Stomach (tissue), 4 donors: ENCODE results near the gene ULK4.

Experiments
- EP300 ChIP-seq: sonication (generic); formaldehyde crosslinking; IDR thresholded peaks from one replicate; pipeline ENCODE4 v1.6.1; 2017; ENCODE audit warnings: antibody characterized with exemption
- POLR2A ChIP-seq, 4 donors: fragments of 450-650 bp; IDR thresholded peaks; one replicate each; pipeline ENCODE4 v1.6.1; 2016; ENCODE audit warnings: antibody characterized with exemption in 4 of 4, control low read depth in 2 of 4, mild to moderate bottlenecking in 1 of 4, moderate library complexity in 1 of 4
- POLR2AphosphoS5 ChIP-seq, 3 donors: sonication (generic); formaldehyde crosslinking; IDR thresholded peaks; one replicate each; pipeline ENCODE4 v1.6.1; 2016; ENCODE audit warnings: antibody characterized with exemption in 3 of 3
- TF ChIP-seq, protein P1 (sequence below), 7 experiments: fragments of 450-650 bp in 4 of 7; fragments of 200-600 bp in 3 of 7; sonication (generic) in 3 of 7; IDR thresholded peaks; one replicate each; pipeline ENCODE4 v1.5.1; 2016 to 2019; ENCODE audit warnings: antibody characterized with exemption in 7 of 7, control low read depth in 2 of 7, mild to moderate bottlenecking in 1 of 7

DNA sequence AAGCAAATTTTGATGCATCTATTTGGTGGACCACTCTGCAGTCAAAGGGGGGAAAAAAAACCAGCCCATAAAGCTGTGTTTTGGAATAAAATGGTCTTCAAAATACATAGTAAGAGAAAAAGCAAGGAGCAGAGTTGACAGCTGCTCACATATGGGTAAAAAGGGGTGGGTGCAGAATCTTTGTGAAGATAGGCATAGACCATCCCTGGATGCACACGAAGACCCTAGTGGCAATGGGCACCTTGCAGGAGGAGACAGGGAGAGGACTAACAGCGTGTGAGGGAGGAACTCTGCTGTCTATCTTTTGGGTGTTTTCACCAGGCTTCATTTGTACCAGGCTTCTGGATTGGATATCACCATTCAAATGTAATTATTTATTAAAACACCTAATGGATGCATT is 718.7 kb downstream of the ULK4 start:
- TF ChIP-seq, protein P1, sequence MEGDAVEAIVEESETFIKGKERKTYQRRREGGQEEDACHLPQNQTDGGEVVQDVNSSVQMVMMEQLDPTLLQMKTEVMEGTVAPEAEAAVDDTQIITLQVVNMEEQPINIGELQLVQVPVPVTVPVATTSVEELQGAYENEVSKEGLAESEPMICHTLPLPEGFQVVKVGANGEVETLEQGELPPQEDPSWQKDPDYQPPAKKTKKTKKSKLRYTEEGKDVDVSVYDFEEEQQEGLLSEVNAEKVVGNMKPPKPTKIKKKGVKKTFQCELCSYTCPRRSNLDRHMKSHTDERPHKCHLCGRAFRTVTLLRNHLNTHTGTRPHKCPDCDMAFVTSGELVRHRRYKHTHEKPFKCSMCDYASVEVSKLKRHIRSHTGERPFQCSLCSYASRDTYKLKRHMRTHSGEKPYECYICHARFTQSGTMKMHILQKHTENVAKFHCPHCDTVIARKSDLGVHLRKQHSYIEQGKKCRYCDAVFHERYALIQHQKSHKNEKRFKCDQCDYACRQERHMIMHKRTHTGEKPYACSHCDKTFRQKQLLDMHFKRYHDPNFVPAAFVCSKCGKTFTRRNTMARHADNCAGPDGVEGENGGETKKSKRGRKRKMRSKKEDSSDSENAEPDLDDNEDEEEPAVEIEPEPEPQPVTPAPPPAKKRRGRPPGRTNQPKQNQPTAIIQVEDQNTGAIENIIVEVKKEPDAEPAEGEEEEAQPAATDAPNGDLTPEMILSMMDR (IDR thresholded peaks at IDR 0.05): no peak
- no peak for TF ChIP-seq POLR2A (IDR thresholded peaks at IDR 0.05)
- TF ChIP-seq EP300: no peak
- no peak for TF ChIP-seq POLR2AphosphoS5 (IDR thresholded peaks at IDR 0.05)
